DMS53 (cell line): ENCODE results near the gene BMP2K.
"Not testable (repeated sequence)": the region's sequence is repeated elsewhere in the genome, so short reads cannot be mapped to it uniquely, and the experiment has no call there.

Experiments used
- DNase-seq: peaks from one replicate; lab custom pipeline; 2025; lab: John Stamatoyannopoulos, UW

BMP2K gene

GRCh38 chr4:78864405-78865024 is 88.4 kb downstream of the BMP2K start:
- peak; percentile 81 for DNase-seq

GRCh38 chr4:78865451-78865850 is 89.3 kb downstream of the BMP2K start:
- DNase-seq: no peak

GRCh38 chr4:78868712-78869111 is 92.6 kb downstream of the BMP2K start:
- not testable (repeated sequence) for DNase-seq

DNA sequence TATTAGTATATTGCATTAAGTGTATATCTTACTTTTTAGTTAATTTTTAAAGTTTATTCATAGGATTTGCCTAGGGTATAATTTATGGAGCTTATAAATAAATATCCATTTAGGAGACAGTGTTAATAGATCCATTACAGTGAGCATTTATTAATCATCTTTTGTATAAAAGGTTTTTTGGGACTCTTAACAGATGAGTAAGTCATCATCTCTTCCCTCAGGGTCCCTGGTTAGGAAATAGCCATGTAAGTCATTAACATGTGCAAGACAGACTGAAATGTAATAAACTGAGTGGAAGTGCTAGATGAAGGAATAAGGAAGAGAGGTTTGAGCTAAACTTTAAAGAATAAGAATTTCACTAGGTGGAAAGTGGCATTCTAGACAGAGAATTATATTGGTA is 93.9 kb downstream of the BMP2K start:
- no peak for DNase-seq

- no peak for DNase-seq
Measured at GRCh38 chr4:78876568-78877320, 100.6 kb downstream of the BMP2K start.

- DNase-seq: no peak
Measured at GRCh38 chr4:78878031-78878430, 101.9 kb downstream of the BMP2K start.

GRCh38 chr4:78880874-78881492 is 104.8 kb downstream of the BMP2K start:
- no peak for DNase-seq

- no peak for DNase-seq
Measured at GRCh38 chr4:78885598-78885997, 109.4 kb downstream of the BMP2K start.

DNA sequence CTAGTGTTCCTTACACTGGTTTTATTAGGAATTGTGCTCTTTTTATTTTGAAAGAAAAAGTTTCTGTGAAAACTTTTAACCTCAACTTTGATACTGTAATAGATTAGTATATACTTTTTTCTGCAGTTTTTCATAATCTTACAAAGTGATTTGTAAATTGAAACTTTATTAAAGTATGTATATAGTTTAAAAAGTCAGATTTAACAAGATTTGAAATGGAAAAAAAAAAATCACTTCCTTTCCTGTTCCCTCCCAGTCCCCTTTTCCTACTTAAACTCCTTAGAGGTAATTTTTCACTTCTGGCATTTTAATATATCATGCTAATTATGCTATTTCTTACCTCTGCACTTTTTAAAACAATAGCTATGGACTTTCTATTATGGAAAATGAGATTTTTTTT is 113.8 kb downstream of the BMP2K start:
- DNase-seq: no peak

- DNase-seq: no peak
Measured at GRCh38 chr4:78899302-78899701, 123.2 kb downstream of the BMP2K start.

DNA sequence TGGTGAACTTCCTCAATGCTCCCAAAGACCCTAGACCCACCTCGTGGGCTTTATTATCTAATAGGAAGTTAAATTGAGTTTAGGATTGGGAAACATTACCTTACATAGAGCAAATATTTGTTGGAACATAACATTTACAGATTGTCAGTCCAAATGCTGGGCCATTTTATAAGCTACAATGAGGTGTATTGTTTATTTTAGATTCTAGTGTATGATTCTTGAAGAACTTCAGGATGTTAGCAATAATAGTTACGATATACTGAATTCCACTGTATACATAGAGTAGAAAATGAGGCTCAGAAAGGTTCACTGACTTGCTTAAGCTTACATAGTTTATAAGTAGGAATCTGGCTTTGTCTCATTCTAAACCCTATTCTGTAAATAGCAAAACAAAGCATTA is 125.7 kb downstream of the BMP2K start:
- DNase-seq: no peak

DNA sequence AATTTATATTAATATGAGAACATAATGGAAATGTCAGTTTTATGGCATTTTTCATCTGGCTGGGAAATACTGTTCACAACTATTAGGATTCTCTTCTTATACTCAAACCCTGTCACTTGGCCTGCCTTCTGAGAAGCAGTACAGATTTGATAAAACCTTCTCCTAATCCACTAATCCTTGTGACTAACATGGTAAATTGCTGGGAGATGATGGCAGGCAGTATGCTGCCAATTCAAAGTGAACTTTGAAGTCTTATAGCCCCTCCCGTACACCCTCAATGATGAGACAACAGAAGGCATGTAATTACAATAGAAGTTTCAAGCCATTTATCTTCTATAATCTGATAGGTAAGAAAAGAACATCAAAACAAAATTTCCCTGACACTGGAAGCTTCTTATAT is 126.1 kb downstream of the BMP2K start:
- no peak for DNase-seq

DNA sequence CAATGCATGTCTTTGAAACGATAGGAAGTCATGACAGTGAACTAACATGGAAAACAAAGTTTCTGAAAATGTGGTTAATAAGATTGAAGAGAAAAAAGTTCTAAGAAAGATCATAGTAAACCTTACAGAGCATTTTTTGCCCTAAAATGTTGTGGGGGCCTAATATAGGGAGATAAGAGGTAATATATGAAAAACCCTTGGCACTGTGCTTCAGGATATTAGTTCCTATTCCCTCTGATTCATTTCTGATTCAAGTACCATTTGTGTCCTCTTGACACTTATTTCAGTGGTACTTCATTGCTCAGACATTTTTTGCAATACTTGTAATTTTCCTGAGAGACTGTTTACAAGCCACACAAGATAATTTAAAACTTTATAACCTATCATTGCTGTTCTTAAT is 128.0 kb downstream of the BMP2K start:
- DNase-seq: no peak

- no peak for DNase-seq
Measured at GRCh38 chr4:78907638-78908037, 131.5 kb downstream of the BMP2K start.

GRCh38 chr4:78908974-78909373 is 132.8 kb downstream of the BMP2K start:
- DNase-seq: not testable (repeated sequence)

DNA sequence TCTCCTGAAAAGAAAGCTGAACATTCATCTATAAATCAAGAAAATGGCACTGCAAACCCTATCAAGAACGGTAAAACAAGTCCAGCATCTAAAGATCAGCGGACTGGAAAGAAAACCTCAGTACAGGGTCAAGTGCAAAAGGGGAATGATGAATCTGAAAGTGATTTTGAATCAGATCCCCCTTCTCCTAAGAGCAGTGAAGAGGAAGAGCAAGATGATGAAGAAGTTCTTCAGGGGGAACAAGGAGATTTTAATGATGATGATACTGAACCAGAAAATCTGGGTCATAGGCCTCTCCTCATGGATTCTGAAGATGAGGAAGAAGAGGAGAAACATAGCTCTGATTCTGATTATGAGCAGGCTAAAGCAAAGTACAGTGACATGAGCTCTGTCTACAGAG is 134.5 kb downstream of the BMP2K start:
- no peak for DNase-seq

- DNase-seq: no peak
Measured at GRCh38 chr4:78922207-78922606, 146.1 kb downstream of the BMP2K start.

DNA sequence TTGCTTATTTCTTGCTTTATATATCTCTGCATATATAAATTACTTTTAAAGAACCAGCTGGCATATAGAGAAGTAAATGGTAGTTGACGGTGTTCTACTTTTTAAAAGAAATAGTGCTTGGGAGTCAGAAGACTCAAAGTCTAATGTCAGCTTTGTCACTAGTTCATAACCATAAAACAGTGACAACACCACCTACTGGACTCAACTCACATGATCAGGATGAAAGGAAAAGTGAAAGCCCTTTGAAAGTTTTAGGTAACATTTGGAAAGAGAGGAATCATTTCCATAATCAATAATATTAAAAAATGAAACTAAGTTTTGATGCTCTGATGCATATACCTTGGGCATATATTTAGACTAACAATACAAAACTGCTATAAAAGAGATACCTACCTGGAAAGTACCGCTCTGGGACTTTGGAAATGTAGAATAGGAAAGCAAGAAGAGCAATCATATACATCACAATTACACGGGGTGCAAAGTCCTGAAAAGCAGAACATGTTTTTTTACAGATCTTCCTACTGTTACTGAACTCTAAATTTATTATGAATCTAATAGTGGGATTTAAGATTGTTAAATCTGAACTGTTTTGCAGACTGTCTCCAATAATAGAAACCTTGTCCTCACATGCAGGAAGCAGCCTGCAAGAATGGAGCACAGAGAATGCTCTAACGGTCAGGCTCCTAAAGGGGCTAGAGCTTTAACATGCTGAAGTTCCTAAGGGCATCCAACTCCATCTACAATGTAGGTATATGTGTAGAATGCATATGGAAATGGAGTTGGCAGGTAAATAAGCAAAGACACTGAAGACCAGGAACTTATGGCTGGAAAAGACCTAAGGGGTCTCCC is 147.5 kb downstream of the BMP2K start:
- no peak for DNase-seq

DNA sequence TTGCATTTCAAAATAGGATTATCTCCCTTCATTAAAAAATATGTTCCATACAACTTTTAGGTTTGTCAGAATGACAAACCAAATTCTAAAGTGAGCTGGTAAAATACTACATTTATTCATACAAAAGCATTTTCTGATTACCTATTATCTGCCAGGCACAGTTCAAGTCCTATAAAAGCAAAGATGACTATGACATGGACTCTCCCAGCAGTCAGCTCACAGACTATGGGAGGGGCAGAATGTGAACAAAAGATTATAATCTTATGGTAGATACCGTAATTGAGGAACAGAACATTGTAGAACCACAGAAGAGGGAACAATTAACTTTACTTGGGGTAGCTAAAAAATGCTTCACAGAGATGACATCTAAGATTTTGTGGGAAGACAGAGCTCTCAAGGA is 150.7 kb downstream of the BMP2K start:
- DNase-seq: no peak

DNA sequence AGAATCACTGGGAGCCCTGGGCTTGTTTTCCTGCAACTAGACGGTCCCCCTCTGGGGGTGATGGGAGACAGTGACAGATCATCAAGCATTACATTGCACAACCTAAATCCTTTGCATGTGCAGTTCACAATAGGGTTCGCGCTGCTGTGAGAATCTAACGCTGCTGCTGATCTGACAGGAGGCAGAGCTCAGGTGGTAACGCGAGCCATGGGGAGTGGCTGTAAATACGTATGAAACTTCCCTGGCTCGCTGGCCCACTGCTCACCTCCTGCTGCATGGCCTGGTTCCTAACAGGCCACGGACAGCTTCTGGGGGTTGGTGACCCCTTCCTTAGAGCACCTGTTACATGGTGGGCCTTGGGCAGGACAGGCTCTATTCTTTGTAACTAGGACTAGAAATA is 152.7 kb downstream of the BMP2K start:
- DNase-seq: no peak

DNA sequence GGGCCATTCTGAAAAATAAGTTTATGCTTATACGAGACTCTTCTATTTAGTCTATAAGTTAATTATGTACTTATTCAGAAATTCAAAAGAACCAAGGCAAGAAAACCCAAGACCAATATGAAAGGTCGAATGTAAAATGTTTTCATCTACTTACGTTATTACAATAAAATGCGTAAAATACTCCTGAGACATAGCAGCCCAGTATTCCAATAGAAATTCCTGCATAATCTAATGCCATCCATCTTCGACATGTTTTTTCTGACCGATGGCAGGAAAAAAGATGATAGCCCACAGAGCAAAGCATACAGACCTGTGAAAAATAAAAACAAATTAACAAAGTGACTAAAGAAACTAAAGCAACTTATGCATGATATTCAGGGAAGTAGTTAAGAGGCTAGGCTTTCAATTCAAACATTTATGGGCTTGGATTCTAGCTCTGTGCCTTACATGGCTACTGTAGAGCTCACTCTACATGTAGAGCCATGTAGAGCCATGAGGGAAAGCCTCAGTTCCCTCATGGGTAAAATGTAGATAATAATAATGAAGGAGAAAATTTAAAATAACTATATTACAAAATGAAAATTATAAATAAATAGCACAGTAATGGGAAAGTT is 154.0 kb downstream of the BMP2K start:
- no peak for DNase-seq

- DNase-seq: no peak
Measured at GRCh38 chr4:78936989-78937388, 160.8 kb downstream of the BMP2K start.
